Neural crest cell (in vitro differentiated cells): ENCODE data around the gene S100A7. TPM values are rescaled to one million over a fixed set of nuclear protein-coding genes. Genes with fewer than 3 reads are reported as not detected.

ENCODE experiments used
- DNase-seq: peaks from one replicate; pipeline ENCODE4 v3.0.0; 2021; ENCODE audit warnings: low read depth, mixed read lengths, low spot score
- H3K27ac Mint-ChIP-seq: one replicate; pipeline ENCODE4 v1.8.0; 2021; ENCODE audit warnings: mild to moderate bottlenecking, mixed read lengths; ENCODE audit not compliant: unreplicated experiment
- H3K27me3 Mint-ChIP-seq: 2 replicates; pipeline ENCODE4 v1.8.0; 2021; ENCODE audit warnings: low read depth, mild to moderate bottlenecking, mixed read lengths
- H3K36me3 Mint-ChIP-seq: 2 replicates; pipeline ENCODE4 v1.8.0; 2021; ENCODE audit warnings: low read depth, mild to moderate bottlenecking, mixed read lengths
- H3K4me1 Mint-ChIP-seq: 2 replicates; pipeline ENCODE4 v1.8.0; 2021; ENCODE audit warnings: mixed read lengths
- H3K4me3 Mint-ChIP-seq: one replicate; pipeline ENCODE4 v1.8.0; 2021; ENCODE audit warnings: mild to moderate bottlenecking, mixed read lengths
- H3K9me3 Mint-ChIP-seq: 2 replicates; pipeline ENCODE4 v1.8.0; 2021; ENCODE audit warnings: mixed read lengths
- total RNA-seq: library from RNA; stranded (reverse); gene quantifications from 2 replicates; pipeline ENCODE4 v1.2.1, GENCODE V29; 2021
- TF ChIP-seq, protein P1 (sequence below): fragments of 200-600 bp; sonication (generic); conservative IDR thresholded peaks from 2 replicates; pipeline ENCODE4 v1.5.0; 2021; ENCODE audit warnings: antibody characterized with exemption, mild to moderate bottlenecking

Gene S100A7
- total RNA-seq, 1 donor from 2014 or later: not detected

GRCh38 chr1:153434746-153435455 is 25.6 kb downstream of the S100A7 start:
- DNase-seq: no peak
- H3K27ac Mint-ChIP-seq: no peak overlapping the region
- TF ChIP-seq, protein P1, sequence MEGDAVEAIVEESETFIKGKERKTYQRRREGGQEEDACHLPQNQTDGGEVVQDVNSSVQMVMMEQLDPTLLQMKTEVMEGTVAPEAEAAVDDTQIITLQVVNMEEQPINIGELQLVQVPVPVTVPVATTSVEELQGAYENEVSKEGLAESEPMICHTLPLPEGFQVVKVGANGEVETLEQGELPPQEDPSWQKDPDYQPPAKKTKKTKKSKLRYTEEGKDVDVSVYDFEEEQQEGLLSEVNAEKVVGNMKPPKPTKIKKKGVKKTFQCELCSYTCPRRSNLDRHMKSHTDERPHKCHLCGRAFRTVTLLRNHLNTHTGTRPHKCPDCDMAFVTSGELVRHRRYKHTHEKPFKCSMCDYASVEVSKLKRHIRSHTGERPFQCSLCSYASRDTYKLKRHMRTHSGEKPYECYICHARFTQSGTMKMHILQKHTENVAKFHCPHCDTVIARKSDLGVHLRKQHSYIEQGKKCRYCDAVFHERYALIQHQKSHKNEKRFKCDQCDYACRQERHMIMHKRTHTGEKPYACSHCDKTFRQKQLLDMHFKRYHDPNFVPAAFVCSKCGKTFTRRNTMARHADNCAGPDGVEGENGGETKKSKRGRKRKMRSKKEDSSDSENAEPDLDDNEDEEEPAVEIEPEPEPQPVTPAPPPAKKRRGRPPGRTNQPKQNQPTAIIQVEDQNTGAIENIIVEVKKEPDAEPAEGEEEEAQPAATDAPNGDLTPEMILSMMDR: no peak
- H3K4me3 Mint-ChIP-seq: no peak overlapping the region
- no peaks in the 10 kb centered on the region for H3K9me3 Mint-ChIP-seq
- H3K4me1 Mint-ChIP-seq: no peaks in the 10 kb centered on the region
- no peaks in the 10 kb centered on the region for H3K36me3 Mint-ChIP-seq
- peaks cover 38% of the 10 kb centered on the region for H3K27me3 Mint-ChIP-seq

- H3K27ac Mint-ChIP-seq: no peak overlapping the region
- H3K4me3 Mint-ChIP-seq: no peak overlapping the region
- peaks cover 45% of the 10 kb centered on the region for H3K27me3 Mint-ChIP-seq
- no peaks in the 10 kb centered on the region for H3K4me1 Mint-ChIP-seq
- TF ChIP-seq, protein P1: no peak
- no peaks in the 10 kb centered on the region for H3K36me3 Mint-ChIP-seq
- no peak for DNase-seq
- H3K9me3 Mint-ChIP-seq: no peaks in the 10 kb centered on the region
Observed at GRCh38 chr1:153432874-153433681, 27.4 kb downstream of the S100A7 start.

- Mint-ChIP-seq H3K9me3 (no peaks in the 10 kb centered on the region), H3K27ac (no peak overlapping the region), H3K36me3 (no peaks in the 10 kb centered on the region), H3K27me3 (peaks cover 50% of the 10 kb centered on the region), H3K4me3 (no peak overlapping the region), H3K4me1 (no peaks in the 10 kb centered on the region)
- no peak for DNase-seq
- TF ChIP-seq, protein P1: no peak
Observed at GRCh38 chr1:153431928-153432327, 28.5 kb downstream of the S100A7 start.

- Mint-ChIP-seq H3K4me1 (no peaks in the 10 kb centered on the region), H3K36me3 (no peaks in the 10 kb centered on the region), H3K9me3 (no peaks in the 10 kb centered on the region), H3K27ac (no peak overlapping the region), H3K27me3 (peaks cover 55% of the 10 kb centered on the region), H3K4me3 (no peak overlapping the region)
- TF ChIP-seq, protein P1: no peak
- DNase-seq: no peak
Observed at GRCh38 chr1:153431427-153431826, 29.0 kb downstream of the S100A7 start.

DNA sequence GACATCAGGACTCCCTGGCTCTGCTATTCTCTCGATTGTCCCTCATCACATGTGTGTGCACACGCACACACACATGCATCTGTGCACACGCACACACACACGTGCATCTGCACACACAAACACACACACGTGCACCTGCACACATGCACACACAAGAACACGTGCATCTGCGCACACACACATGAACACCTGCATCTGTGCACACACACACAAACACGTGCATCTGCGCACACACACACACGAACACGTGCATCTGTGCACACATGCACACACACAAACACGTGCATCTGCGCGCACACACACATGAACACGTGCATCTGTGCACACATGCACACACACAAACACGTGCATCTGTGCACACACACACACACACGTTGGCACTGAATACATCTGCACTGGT is 29.4 kb downstream of the S100A7 start:
- Mint-ChIP-seq H3K4me1 (no peaks in the 10 kb centered on the region), H3K4me3 (no peak overlapping the region), H3K9me3 (no peaks in the 10 kb centered on the region), H3K27ac (no peak overlapping the region), H3K36me3 (no peaks in the 10 kb centered on the region), H3K27me3 (peaks cover 54% of the 10 kb centered on the region)
- TF ChIP-seq, protein P1: no peak
- no peak for DNase-seq
